Measurements from ENCODE around the gene SEL1L.

The SEL1L gene

DNA sequence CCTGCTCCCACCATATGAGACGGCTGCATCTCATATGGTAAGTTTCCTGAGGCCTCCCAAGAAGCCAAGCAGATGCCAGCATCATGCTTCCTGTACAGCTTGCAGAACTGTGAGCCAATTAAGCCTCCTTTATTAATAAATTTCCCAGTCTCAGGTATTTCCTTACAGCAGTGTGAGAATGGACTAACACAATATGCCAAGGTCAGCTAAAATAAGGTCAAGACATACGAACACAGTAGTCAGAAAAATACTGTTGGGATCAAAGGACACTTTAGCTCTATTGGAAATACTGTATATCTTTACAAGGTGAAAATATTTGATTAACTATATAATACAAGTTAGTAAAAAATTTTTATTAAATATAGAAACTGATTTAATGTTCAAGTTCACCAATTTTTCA, 28.8 kb downstream of the SEL1L start:
- DNase-seq (ENCODE audit: low spot score), result no peak
- Histone ChIP-seq H3K27ac (no peak overlapping the region), H3K4me3 (no peak overlapping the region)
- TF ChIP-seq, protein P1, sequence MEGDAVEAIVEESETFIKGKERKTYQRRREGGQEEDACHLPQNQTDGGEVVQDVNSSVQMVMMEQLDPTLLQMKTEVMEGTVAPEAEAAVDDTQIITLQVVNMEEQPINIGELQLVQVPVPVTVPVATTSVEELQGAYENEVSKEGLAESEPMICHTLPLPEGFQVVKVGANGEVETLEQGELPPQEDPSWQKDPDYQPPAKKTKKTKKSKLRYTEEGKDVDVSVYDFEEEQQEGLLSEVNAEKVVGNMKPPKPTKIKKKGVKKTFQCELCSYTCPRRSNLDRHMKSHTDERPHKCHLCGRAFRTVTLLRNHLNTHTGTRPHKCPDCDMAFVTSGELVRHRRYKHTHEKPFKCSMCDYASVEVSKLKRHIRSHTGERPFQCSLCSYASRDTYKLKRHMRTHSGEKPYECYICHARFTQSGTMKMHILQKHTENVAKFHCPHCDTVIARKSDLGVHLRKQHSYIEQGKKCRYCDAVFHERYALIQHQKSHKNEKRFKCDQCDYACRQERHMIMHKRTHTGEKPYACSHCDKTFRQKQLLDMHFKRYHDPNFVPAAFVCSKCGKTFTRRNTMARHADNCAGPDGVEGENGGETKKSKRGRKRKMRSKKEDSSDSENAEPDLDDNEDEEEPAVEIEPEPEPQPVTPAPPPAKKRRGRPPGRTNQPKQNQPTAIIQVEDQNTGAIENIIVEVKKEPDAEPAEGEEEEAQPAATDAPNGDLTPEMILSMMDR (IDR thresholded peaks at IDR 0.05), result no peak

DNA sequence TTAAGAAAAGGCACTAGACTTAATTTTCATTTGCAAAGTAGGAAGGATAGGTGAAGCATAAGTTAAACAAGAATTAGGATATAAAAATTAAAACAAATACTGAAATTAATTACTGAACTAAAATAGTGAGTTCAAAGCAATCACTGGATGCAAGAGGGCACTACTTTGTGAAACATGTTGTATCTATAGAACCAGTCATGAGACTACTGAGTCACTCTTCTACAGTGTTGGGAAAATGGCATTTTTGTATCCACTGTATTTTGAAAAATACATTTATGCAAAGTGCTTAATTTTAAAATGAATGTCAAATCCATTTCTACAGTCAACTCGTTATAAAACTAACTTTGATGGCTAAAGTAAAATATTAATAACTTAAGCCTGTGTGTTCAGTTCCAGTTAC, 47.9 kb downstream of the SEL1L start:
- no peak for DNase-seq (ENCODE audit: low spot score)
- no peak overlapping the region for H3K4me3 ChIP-seq
- no peak overlapping the region for H3K27ac ChIP-seq
- TF ChIP-seq, protein P1 (IDR thresholded peaks at IDR 0.05), result no peak

DNA sequence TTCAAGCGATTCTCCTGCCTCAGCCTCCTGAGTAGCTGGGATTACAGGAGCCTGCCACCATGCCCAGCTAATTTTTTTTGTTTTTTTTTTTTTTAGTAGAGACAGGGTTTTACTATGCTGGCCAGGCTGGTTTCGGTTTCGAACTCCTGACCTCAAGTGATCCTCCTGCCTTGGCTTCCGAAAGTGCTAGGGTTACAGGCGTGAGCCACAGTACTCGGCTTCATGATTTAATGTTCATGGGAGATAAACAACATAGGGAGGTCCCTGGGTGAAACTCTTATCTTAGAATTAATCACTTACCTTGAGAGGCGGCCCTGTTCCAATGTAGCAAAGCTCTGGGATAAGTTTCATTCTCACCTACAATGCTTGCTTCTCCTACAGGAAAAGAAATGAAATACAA, 48.3 kb downstream of the SEL1L start:
- Histone ChIP-seq H3K4me3 (no peak overlapping the region), H3K27ac (no peak overlapping the region)
- TF ChIP-seq, protein P1 (IDR thresholded peaks at IDR 0.05), result no peak
- no peak for DNase-seq (ENCODE audit: low spot score)

DNA sequence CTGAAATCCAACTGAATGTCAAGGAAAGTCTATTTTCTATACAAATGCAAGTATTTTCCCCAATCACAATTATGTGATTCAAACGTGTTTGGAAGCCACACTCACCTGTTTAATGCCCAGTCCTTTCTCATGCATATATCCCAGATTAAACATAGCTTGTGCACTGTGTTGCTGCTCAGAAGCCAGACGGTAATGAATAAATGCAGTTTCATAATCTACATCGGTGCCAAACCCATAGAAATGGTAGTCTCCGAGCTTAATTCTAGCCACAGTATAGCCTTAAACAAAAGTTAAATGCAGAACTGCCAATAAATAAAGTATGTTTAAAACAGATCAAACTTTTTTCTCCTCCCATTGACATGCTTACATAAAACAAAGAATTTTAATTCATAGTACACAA, 49.5 kb downstream of the SEL1L start:
- Histone ChIP-seq H3K4me3 (no peak overlapping the region), H3K27ac (no peak overlapping the region)
- TF ChIP-seq, protein P1 (IDR thresholded peaks at IDR 0.05), result no peak
- no peak for DNase-seq (ENCODE audit: low spot score)

DNA sequence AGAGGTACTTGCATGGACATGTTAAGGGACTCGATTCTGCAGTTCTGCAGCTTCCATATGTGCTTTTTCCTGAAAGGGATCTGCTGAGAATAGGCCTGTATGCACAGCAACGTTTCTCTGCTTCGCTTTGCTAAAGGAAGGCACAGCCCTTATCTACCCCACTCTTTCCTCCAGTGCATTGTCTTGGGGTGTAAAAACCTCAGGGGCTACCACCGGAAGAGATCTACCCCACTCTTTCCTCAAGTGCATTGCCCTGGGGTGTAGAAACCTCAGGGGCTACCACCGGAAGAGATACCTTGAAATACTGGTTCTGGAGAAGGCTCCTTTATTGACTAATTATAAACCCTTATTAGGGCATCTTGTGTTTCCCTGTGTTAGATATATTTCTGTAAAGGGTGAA, 52.9 kb downstream of the SEL1L start:
- no peak overlapping the region for H3K27ac ChIP-seq
- TF ChIP-seq, protein P1 (IDR thresholded peaks at IDR 0.05), result no peak
- DNase-seq (ENCODE audit: low spot score), result no peak
- H3K4me3 ChIP-seq, result no peak overlapping the region

DNA sequence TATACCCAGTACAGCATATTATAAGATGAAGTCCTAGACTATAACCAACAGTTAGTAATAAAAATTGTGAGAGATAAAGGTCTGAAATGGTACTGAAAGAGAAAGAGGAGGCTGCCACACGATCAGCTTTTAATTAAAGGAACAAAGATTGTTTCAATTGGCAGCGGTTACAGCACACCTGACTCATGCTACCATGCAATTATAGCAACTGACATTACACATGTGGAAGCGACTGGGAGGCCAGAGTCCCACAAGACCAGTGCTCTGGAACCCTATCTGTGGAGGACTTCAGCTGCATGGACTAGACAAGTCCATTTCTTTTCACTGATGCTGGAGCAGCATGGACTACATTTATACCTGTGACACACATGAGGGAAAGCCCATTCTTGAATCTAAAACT, 55.2 kb downstream of the SEL1L start:
- TF ChIP-seq, protein P1 (IDR thresholded peaks at IDR 0.05), result no peak
- no peak for DNase-seq (ENCODE audit: low spot score)
- no peak overlapping the region for H3K27ac ChIP-seq
- no peak overlapping the region for H3K4me3 ChIP-seq

DNA sequence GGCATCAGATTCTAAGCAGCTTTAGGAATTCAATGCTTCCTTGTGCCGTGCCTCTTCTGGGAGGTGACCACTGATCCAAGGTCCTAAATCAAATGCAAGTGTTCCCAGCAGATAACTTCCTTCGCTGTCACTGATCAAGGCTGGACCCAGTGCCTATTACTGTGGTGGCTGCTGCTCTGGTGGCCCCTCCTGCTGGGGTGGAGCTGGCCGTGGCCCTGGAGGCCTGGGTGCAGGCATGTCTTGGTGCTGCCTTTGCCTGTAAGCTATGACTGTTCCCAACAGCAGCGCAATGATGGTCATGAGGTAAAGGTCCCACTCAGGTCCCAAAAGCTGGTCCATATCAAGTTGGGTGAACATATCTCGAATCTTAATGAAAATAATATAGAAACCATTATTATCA, 56.8 kb downstream of the SEL1L start:
- TF ChIP-seq, protein P1 (IDR thresholded peaks at IDR 0.05), result no peak
- DNase-seq (ENCODE audit: low spot score), result no peak
- Histone ChIP-seq H3K27ac (no peak overlapping the region), H3K4me3 (no peak overlapping the region)

All from coronary artery (tissue), 2 donors.